KMS-11 (cell line): Measurements from ENCODE around the gene BRINP3.
A peak's percentile ranks its signal among the peaks of the same experiment; 100 is the strongest.

ENCODE experiments used
- H2AFZ ChIP-seq: fragments of 200-600 bp; sonication (generic); 2 replicates; pipeline ENCODE4 v1.6.1; 2016; ENCODE audit warnings: antibody characterized with exemption, mixed run types, low read depth
- H3K27ac ChIP-seq: fragments of 200-600 bp; sonication (generic); 2 replicates; pipeline ENCODE4 v1.6.1; 2016; ENCODE audit warnings: mild to moderate bottlenecking, mixed run types
- H3K27me3 ChIP-seq: fragments of 200-600 bp; sonication (generic); 2 replicates; pipeline ENCODE4 v1.6.1; 2017; ENCODE audit warnings: mild to moderate bottlenecking, low read depth, mixed run types, moderate library complexity; ENCODE audit not compliant: insufficient read depth
- H3K36me3 ChIP-seq: fragments of 200-600 bp; sonication (generic); 2 replicates; pipeline ENCODE4 v1.6.1; 2017; ENCODE audit warnings: mild to moderate bottlenecking, mixed run types; ENCODE audit not compliant: insufficient read depth
- H3K4me1 ChIP-seq: fragments of 200-600 bp; sonication (generic); 2 replicates; pipeline ENCODE4 v1.6.1; 2016; ENCODE audit warnings: mild to moderate bottlenecking, low read depth, mixed run types; ENCODE audit not compliant: poor library complexity, severe bottlenecking
- H3K4me2 ChIP-seq: fragments of 200-600 bp; sonication (generic); 2 replicates; pipeline ENCODE4 v1.7.0; 2016; ENCODE audit warnings: mild to moderate bottlenecking, mixed run types
- H3K4me3 ChIP-seq: fragments of 200-600 bp; sonication (generic); IDR thresholded peaks from 2 replicates; pipeline ENCODE4 v1.6.1; 2017; ENCODE audit warnings: low read depth, low read length, mixed read lengths; ENCODE audit not compliant: insufficient read depth
- H3K79me2 ChIP-seq: fragments of 200-600 bp; sonication (generic); 2 replicates; pipeline ENCODE4 v1.6.1; 2016; ENCODE audit warnings: low read depth, mixed run types; ENCODE audit not compliant: insufficient read depth
- H3K9ac ChIP-seq: fragments of 200-600 bp; sonication (generic); 2 replicates; pipeline ENCODE4 v1.6.1; 2016; ENCODE audit warnings: mild to moderate bottlenecking, mixed run types
- H4K20me1 ChIP-seq: fragments of 200-600 bp; sonication (generic); 2 replicates; pipeline ENCODE4 v1.6.1; 2016; ENCODE audit warnings: mild to moderate bottlenecking, mixed run types; ENCODE audit not compliant: insufficient read depth
- CTCF ChIP-seq: fragments of 200-600 bp; sonication (generic); conservative IDR thresholded peaks from 2 replicates; pipeline ENCODE4 v1.6.1; 2017; ENCODE audit warnings: low read depth, mild to moderate bottlenecking, antibody characterized with exemption, low read length, moderate library complexity, mixed read lengths

The BRINP3 gene

GRCh38 chr1:190391582-190391981, 86.1 kb downstream of the BRINP3 start:
- no peaks in the 10 kb centered on the region for H3K4me1 ChIP-seq
- no peak overlapping the region for H3K4me3 ChIP-seq
- H3K4me2 ChIP-seq, result no peak overlapping the region
- no peaks in the 10 kb centered on the region for H3K79me2 ChIP-seq
- no peak overlapping the region for H3K9ac ChIP-seq
- H3K27me3 ChIP-seq, result no peaks in the 10 kb centered on the region
- no peaks in the 10 kb centered on the region for H3K36me3 ChIP-seq
- TF ChIP-seq CTCF, result no peak
- H4K20me1 ChIP-seq, result no peaks in the 10 kb centered on the region
- H2AFZ ChIP-seq, result no peak overlapping the region
- H3K27ac ChIP-seq, result no peak overlapping the region

- H3K4me2 ChIP-seq, result no peak overlapping the region
These were observed 99.7 kb downstream of the BRINP3 start for GRCh38 chr1:190377991-190378390.

GRCh38 chr1:190377294-190377693, 100.4 kb downstream of the BRINP3 start:
- Histone ChIP-seq H3K4me1 (peaks cover 23% of the 10 kb centered on the region), H2AFZ (no peak overlapping the region), H3K4me3 (no peak overlapping the region), H3K9ac (no peak overlapping the region), H3K4me2 (no peak overlapping the region), H3K27ac (no peak overlapping the region), H3K36me3 (no peaks in the 10 kb centered on the region), H3K79me2 (no peaks in the 10 kb centered on the region), H3K27me3 (no peaks in the 10 kb centered on the region), H4K20me1 (no peaks in the 10 kb centered on the region)
- TF ChIP-seq CTCF, result no peak

More at GRCh38 chr1:190377991-190378390, 99.7 kb downstream of the BRINP3 start:
- Histone ChIP-seq H3K9ac (no peak overlapping the region), H3K36me3 (no peaks in the 10 kb centered on the region), H2AFZ (no peak overlapping the region), H3K27me3 (no peaks in the 10 kb centered on the region), H3K4me1 (peaks cover 23% of the 10 kb centered on the region), H3K79me2 (no peaks in the 10 kb centered on the region), H3K4me3 (no peak overlapping the region), H4K20me1 (no peaks in the 10 kb centered on the region), H3K27ac (no peak overlapping the region)
- no peak for TF ChIP-seq CTCF

GRCh38 chr1:190376044-190376443, 101.6 kb downstream of the BRINP3 start:
- no peak for TF ChIP-seq CTCF
- H3K4me2 ChIP-seq, result 0 out of 2 replicates have a peak overlapping the region, but pooled peaks have one; percentile 11
- H3K27ac ChIP-seq, result no peak overlapping the region
- no peaks in the 10 kb centered on the region for H3K27me3 ChIP-seq
- 0 out of 2 replicates have a peak overlapping the region, but pooled peaks have one; percentile 6 for H2AFZ ChIP-seq
- no peaks in the 10 kb centered on the region for H3K36me3 ChIP-seq
- H3K79me2 ChIP-seq, result no peaks in the 10 kb centered on the region
- H4K20me1 ChIP-seq, result no peaks in the 10 kb centered on the region
- H3K4me1 ChIP-seq, result peaks cover 19% of the 10 kb centered on the region
- no peak overlapping the region for H3K9ac ChIP-seq
- H3K4me3 ChIP-seq, result no peak overlapping the region
